GM18502 (cell line): ENCODE results near the gene SNX20.

ENCODE experiments used
- ATAC-seq: cut with Tn5 transposase; IDR thresholded peaks from one replicate; pipeline ENCODE4 v1.9.1; 2021; ENCODE audit warnings: mild to moderate bottlenecking; ENCODE audit not compliant: unreplicated experiment, poor library complexity

Gene SNX20

DNA sequence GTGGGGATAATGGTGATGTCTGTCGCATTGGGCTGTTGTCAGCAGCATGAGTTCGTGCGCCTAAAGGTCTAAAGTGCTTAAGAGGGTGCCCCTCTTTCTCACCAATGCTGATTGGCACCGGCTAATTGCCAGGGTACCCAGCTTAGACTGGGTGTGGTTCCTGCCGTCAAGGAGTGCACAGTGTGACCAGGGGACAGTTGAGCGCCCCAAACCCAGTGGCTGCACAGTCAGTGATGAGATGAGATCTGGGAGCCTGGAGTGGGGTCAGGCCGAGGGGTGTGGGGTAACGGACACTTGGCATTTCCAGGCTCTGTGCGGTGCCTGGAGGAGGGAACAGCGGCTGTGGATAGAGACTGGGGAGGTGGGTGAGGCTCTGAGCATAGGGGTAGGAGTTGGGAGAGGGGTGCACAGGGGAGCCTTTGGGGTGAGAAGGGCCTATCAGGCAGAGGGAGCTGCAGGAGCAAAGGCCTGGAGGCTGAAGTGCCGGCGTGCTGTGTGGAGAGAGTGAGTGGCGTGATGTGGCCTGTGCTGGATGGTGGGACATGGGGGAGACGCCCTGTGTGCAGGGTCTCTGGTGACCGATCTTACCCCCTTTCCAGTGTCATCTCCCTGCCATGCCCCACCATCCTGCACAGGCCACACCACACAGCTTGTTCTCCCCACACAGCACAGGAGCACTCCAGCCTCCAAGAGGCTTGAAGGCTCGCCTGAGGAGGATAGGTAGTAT, 58.3 kb downstream of the SNX20 start:
- no peak for ATAC-seq

- ATAC-seq: no peak
Observed at GRCh38 chr16:50622029-50622428, 59.1 kb downstream of the SNX20 start.
